C1 segment of cervical spinal cord (tissue), 14 donors: ENCODE results near the gene C1QBP.
"Not testable (repeated sequence)": the region's sequence is repeated elsewhere in the genome, so short reads cannot be mapped to it uniquely, and the experiment has no call there.

ENCODE experiments used
- DNase-seq, 14 donors: peaks; one replicate each; lab custom pipeline; 2025; lab: John Stamatoyannopoulos, UW

The C1QBP gene

GRCh38 chr17:5431949-5432556 lies 6.9 kb downstream of the C1QBP start:
- no peak for DNase-seq

GRCh38 chr17:5431234-5431633 lies 7.7 kb downstream of the C1QBP start:
- DNase-seq, result not testable (repeated sequence)

- DNase-seq, result no peak
Observed at GRCh38 chr17:5430413-5430999, 8.4 kb downstream of the C1QBP start.

- DNase-seq, result no peak
Observed at GRCh38 chr17:5429191-5429887, 9.6 kb downstream of the C1QBP start.

GRCh38 chr17:5425826-5426225 lies 13.1 kb downstream of the C1QBP start:
- no peak for DNase-seq

GRCh38 chr17:5424909-5425308 lies 14.0 kb downstream of the C1QBP start:
- DNase-seq, result no peak

GRCh38 chr17:5422505-5422904 lies 16.4 kb downstream of the C1QBP start:
- DNase-seq, result no peak

- DNase-seq, result peak; percentile 68 to 98 (median 96)
Observed at GRCh38 chr17:5419959-5420653, 18.8 kb downstream of the C1QBP start, which contains the start of gene RPAIN. Gene RPAIN (plus strand): TSS chr17:5420182. CDS start chr17:5420211, 29 bp downstream.

- peak; percentile 71 to 98 (median 96) for DNase-seq
Observed at GRCh38 chr17:5419356-5419958, 19.5 kb downstream of the C1QBP start, which contains the start of gene NUP88. Gene NUP88 (minus strand): TSS chr17:5419662. CDS start chr17:5419650, 12 bp downstream.

GRCh38 chr17:5418858-5419355 lies 20.0 kb downstream of the C1QBP start:
- DNase-seq, result peak in 2 of 14 donors; percentile 42 to 53

GRCh38 chr17:5416901-5417300 lies 22.1 kb downstream of the C1QBP start:
- no peak for DNase-seq

GRCh38 chr17:5413682-5414081 lies 25.3 kb downstream of the C1QBP start:
- no peak for DNase-seq

GRCh38 chr17:5410594-5411272 lies 28.2 kb downstream of the C1QBP start:
- no peak for DNase-seq

GRCh38 chr17:5408186-5408585 lies 30.8 kb downstream of the C1QBP start:
- DNase-seq, result no peak

- DNase-seq, result no peak
Observed at GRCh38 chr17:5405400-5405799, 33.6 kb downstream of the C1QBP start.

GRCh38 chr17:5399767-5400166 lies 39.2 kb downstream of the C1QBP start:
- no peak for DNase-seq

GRCh38 chr17:5396612-5397011 lies 42.3 kb downstream of the C1QBP start:
- no peak for DNase-seq

- DNase-seq, result no peak
Observed at GRCh38 chr17:5391678-5392077, 47.3 kb downstream of the C1QBP start.
